Lung (tissue), 12 donors: ENCODE measurements around the gene KCNAB2. TPM values are rescaled to one million over a fixed set of nuclear protein-coding genes. Genes with fewer than 3 reads are reported as not detected.

ENCODE experiments used
- ATAC-seq: fragments of 200-7000 bp; cut with Tn5 transposase; one replicate; pipeline ENCODE4 v1.9.1; 2020; ENCODE audit warnings: moderate number of reproducible peaks; ENCODE audit not compliant: insufficient read depth, low FRiP score
- DNase-seq, 3 donors: peaks; one replicate each; pipeline ENCODE4 v3.0.0-alpha.2; 2013 to 2017
- H3K27ac ChIP-seq, 2 donors: one replicate each; pipeline ENCODE4 v1.5.1; 2013; ENCODE audit warnings: mild to moderate bottlenecking in 2 of 2, moderate library complexity in 2 of 2, control low read depth in 1 of 2, inconsistent platforms in 1 of 2, low read depth in 1 of 2, low read length in 1 of 2
- H3K27me3 ChIP-seq, 3 donors: one replicate each; pipeline ENCODE4 v1.5.1; 2013; ENCODE audit warnings: low read length in 2 of 3; ENCODE audit not compliant: control insufficient read depth in 3 of 3, insufficient read depth in 3 of 3
- H3K36me3 ChIP-seq, 4 donors: one replicate each; pipeline ENCODE4 v1.5.1; 2013; ENCODE audit warnings: low read length in 4 of 4, mild to moderate bottlenecking in 1 of 4, moderate library complexity in 1 of 4; ENCODE audit not compliant: control insufficient read depth in 4 of 4, insufficient read depth in 4 of 4
- H3K4me1 ChIP-seq, 5 donors: one replicate each; pipeline ENCODE4 v1.5.1; 2013; ENCODE audit warnings: low read length in 5 of 5, mild to moderate bottlenecking in 2 of 5, moderate library complexity in 1 of 5; ENCODE audit not compliant: control insufficient read depth in 5 of 5, insufficient read depth in 5 of 5
- H3K4me3 ChIP-seq: one replicate; pipeline ENCODE4 v1.5.1; 2013; ENCODE audit warnings: mild to moderate bottlenecking, control low read depth, moderate library complexity
- H3K9ac ChIP-seq, 2 donors: one replicate each; pipeline ENCODE4 v1.5.1; 2013; ENCODE audit warnings: low read length in 2 of 2, control low read depth in 1 of 2; ENCODE audit not compliant: insufficient read depth in 1 of 2
- H3K9me3 ChIP-seq, 4 donors: one replicate each; pipeline ENCODE4 v1.5.1; 2013; ENCODE audit warnings: low read length in 3 of 4, mild to moderate bottlenecking in 1 of 4, moderate library complexity in 1 of 4; ENCODE audit not compliant: control insufficient read depth in 4 of 4, insufficient read depth in 3 of 4
- CTCF ChIP-seq: IDR thresholded peaks from 2 replicates; pipeline ENCODE4 v1.5.1; 2012; ENCODE audit warnings: mild to moderate bottlenecking; ENCODE audit errors: control extremely low read depth, extremely low read depth
- WGBS, 2 donors: extraction: QIAGEN DNeasy Blood & Tissue Kit; methylation state at CpG; one replicate each; pipeline ENCODE4 v1.1.7; 2013; 5-methylcytosine and 5-hydroxymethylcytosine counted together
- polyA plus RNA-seq, 2 donors: library from polyadenylated mRNA; stranded (reverse); fragments of 200-250 nt; gene quantifications; one replicate each; pipeline ENCODE4 v1.2.1, GENCODE V29; 2013
- total RNA-seq, 2 donors: library from RNA; depleted of rRNA in 1 of 2; stranded (reverse); fragments of >200 nt in 1 of 2; gene quantifications; one replicate each; pipeline ENCODE4 v1.2.1, GENCODE V29; 2014 to 2021
- donor health status: control.
- donor health status: control.
- donor health status: Bipolar disorder and iron deficiency.
- donor health status: healthy.
- donor health status: DM: yes; HTN: yes; CAD: no.

KCNAB2 gene
- total and polyA plus RNA-seq, 4 donors: 13.7 to 86.4 (median 45.5) TPM

GRCh38 chr1:6003568-6004411, 41.9 kb upstream of the KCNAB2 start:
- Histone ChIP-seq H3K9me3 (no peaks in the 10 kb centered on the region), H3K27me3 (peaks cover 0 to 21% (median 0%) of the 10 kb centered on the region in 3 donors), H3K9ac (no peak overlapping the region), H3K4me1 (peaks cover 0 to 18% (median 0%) of the 10 kb centered on the region in 5 donors), H3K36me3 (no peaks in the 10 kb centered on the region), H3K27ac (peak overlapping the region in 1 of 2 donors; percentile 74), H3K4me3 (no peak overlapping the region)
- no peak for TF ChIP-seq CTCF
- DNase-seq (no peak), ATAC-seq (no peak)
- 76 to 82% methylated on average over 24 of the region's 24 CpGs for WGBS, 2 donors

GRCh38 chr1:6004412-6005123, 41.1 kb upstream of the KCNAB2 start:
- DNase-seq (no peak), ATAC-seq (no peak)
- 86 to 93% methylated on average over 11 of the region's 11 CpGs for WGBS, 2 donors
- no peak overlapping the region for H3K9ac ChIP-seq
- H3K4me3 ChIP-seq: no peak overlapping the region
- H3K36me3 ChIP-seq: no peaks in the 10 kb centered on the region
- H3K4me1 ChIP-seq: peaks cover 0 to 18% (median 0%) of the 10 kb centered on the region in 5 donors
- peaks cover 0 to 26% (median 0%) of the 10 kb centered on the region in 3 donors for H3K27me3 ChIP-seq
- TF ChIP-seq CTCF: no peak
- H3K9me3 ChIP-seq: no peaks in the 10 kb centered on the region
- H3K27ac ChIP-seq: no peak overlapping the region

- ATAC-seq (no peak), DNase-seq (no peak)
- H3K4me3 ChIP-seq: no peak overlapping the region
- no peaks in the 10 kb centered on the region for H3K9me3 ChIP-seq
- no peak for TF ChIP-seq CTCF
- H3K27me3 ChIP-seq: peaks cover 0 to 26% (median 0%) of the 10 kb centered on the region in 3 donors
- H3K36me3 ChIP-seq: no peaks in the 10 kb centered on the region
- 80 to 88% methylated on average over 9 to 10 of the region's 10 CpGs for WGBS, 2 donors
- no peak overlapping the region for H3K27ac ChIP-seq
- H3K9ac ChIP-seq: no peak overlapping the region
- H3K4me1 ChIP-seq: peaks cover 0 to 18% (median 0%) of the 10 kb centered on the region in 5 donors
These were observed 40.3 kb upstream of the KCNAB2 start for GRCh38 chr1:6005276-6005917.
